SKM-1 (cell line): ENCODE results near the gene PDE10A.
"Not testable (repeated sequence)": the region's sequence is repeated elsewhere in the genome, so short reads cannot be mapped to it uniquely, and the experiment has no call there.

Source experiments
- DNase-seq: peaks from one replicate; lab custom pipeline; 2025; ENCODE audit not compliant: unreplicated experiment; lab: John Stamatoyannopoulos, UW

PDE10A gene

DNA sequence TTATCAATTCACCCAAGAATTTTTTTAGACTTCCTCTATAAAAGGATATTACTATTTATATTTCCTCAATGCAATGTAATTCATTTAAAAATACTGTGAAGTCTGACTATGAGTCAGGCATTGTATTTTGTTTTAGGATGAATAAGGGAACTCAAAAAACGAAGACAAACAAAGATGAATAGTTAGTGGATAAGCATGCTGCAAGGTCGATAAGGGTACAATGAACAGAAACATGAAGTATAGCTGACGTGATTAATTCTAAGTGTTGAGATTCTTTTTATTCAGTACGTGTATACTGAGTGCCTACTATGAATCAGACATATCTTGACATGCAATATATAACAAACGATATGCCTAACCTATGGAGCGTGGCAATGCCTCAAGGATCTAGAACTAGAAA lies 105.4 kb downstream of the PDE10A start:
- no peak for DNase-seq

GRCh38 chr6:165556116-165556843 lies 106.8 kb downstream of the PDE10A start:
- no peak for DNase-seq

DNA sequence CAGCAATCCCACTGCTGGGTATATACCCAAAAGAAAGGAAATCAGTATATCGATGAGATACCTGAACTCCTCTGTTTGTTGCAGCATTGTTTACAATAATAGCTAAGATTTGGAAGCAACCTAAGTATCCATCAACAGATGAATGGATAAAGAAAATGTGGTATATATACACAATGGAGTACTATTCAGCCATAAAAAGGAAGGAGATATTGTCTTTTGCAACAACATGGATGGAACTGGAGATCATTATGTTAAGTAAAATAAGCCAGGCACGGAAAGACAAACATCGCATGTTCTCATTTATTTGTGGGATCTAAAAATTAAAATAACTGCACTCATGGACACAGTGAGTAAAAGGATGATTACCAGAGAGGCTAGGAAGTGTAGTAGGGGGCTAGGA lies 108.4 kb downstream of the PDE10A start:
- not testable (repeated sequence) for DNase-seq

DNA sequence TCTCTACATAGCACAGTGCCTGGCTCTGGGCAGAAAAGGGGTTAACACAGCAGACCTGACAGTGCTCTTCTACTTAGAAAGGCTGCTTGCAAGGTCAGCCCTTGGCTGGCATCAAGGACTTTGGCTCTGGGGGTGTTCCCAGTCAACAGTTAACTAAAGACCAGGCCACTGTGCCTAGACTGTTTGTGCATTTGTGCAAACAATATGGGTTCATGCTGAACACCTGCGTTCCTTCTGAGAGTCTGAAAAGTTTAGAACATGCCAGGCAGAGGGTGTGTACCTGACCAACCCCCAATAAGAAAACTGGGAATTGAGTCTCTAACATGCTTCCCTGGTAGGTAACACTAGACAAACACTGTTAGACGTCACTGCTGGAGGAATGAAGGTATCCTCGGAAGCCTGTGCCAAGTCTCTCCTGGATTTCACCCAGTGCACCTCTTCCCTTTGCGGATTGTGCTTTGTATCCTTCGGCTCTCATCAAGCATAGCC lies 110.7 kb downstream of the PDE10A start:
- DNase-seq, result no peak

- no peak for DNase-seq
Measured at GRCh38 chr6:165551828-165552227, 111.2 kb downstream of the PDE10A start.

GRCh38 chr6:165548450-165548849 lies 114.6 kb downstream of the PDE10A start:
- DNase-seq, result no peak

GRCh38 chr6:165545806-165546205 lies 117.2 kb downstream of the PDE10A start:
- no peak for DNase-seq

DNA sequence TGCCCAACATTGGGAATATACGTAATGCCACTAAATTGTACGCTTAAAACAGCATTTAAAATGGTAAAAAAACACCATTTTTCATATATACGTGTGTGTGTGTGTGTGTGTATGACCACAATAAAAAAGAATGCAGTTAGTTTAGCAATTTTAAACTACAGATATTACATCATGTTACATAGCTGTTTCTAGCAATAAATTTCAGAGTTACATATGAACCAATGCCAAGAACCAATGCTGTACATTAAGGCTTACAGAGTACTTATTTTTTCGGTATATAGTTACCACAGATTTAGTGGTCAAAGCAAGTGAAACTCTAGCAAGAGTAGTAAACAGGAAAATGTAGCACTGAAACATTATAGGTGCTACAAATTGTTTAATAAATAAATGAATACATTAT lies 119.3 kb downstream of the PDE10A start:
- DNase-seq, result no peak

GRCh38 chr6:165536911-165537310 lies 126.1 kb downstream of the PDE10A start:
- no peak for DNase-seq

DNA sequence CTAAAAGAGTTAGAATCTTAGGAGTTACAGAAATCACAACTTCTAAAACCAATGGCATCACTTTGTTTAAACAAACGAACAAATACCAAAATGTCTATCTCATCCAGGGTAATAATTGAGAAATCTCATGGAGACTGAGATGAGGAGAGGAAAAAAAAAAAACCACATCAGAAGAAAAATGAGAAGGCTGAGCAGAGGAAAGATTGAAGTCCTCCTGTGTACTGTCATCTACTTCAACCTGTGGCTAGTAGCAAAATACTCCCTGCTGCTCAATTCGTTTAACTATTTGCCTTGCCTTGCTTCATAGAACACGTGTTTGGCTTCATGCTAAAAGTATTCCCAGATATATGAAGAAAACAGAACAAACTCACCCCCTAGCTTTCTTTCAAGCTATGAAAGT lies 143.7 kb downstream of the PDE10A start:
- DNase-seq, result no peak

GRCh38 chr6:165515963-165516624 lies 146.9 kb downstream of the PDE10A start:
- DNase-seq, result no peak

DNA sequence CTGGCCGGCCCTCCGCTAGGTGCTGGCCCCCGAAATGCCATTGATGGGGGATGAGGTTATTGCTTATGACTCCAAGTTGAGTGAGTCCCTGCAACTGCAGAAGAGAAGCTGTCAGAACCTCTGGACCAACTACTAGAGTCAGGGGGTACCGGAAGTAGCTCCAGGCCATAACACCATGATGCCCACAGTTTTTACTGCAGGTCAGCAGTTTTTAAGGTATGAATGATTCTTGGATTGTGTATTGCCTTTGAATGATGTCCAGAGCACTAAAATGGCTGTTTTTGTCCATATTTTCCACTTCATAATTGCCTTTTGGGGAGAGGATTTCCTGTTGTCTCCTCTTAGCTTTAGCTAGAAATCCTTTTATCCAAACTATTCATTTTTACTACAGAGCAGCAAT lies 148.4 kb downstream of the PDE10A start:
- DNase-seq, result no peak

DNA sequence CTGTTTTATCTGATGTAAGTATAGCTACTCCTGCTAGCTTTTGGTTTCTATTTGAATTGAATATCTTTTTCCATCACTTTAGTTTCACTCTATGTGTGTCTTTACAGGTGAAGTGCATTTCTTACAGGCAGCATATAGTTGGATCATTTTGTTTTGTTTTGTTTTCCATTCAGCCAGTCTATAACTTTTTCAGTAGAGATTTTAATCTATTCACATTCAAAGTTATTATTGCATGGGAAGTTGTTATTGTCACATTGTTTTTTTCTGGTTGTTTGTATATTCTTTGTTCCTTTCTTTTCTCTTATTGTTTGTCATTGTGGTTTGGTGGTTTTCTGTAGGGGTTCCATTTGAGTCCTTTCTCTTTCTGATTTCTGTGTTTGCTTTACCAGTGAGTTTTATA lies 151.2 kb downstream of the PDE10A start:
- no peak for DNase-seq

GRCh38 chr6:165508321-165508869 lies 154.6 kb downstream of the PDE10A start:
- DNase-seq, result no peak

- no peak for DNase-seq
Measured at GRCh38 chr6:165506657-165507056, 156.4 kb downstream of the PDE10A start.

GRCh38 chr6:165500214-165500907 lies 162.7 kb downstream of the PDE10A start:
- DNase-seq, result not testable (repeated sequence)

DNA sequence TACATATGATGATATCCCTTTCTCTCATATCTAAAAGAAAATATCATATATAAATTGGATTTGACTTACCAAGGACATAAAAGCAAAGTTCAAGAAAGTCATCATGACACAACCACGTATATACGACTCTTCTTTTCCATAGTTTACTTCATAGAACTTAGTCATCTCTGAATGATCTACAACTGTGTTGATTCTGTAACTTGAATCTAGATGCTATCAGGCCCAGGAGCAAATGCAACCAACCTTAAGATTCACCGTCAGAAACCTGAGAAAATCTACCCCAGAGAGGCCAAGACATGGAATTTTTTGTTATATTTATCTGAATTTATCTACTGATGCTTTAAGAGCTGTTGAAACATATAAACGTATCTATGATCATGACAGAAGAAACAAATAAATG lies 165.6 kb downstream of the PDE10A start:
- no peak for DNase-seq

DNA sequence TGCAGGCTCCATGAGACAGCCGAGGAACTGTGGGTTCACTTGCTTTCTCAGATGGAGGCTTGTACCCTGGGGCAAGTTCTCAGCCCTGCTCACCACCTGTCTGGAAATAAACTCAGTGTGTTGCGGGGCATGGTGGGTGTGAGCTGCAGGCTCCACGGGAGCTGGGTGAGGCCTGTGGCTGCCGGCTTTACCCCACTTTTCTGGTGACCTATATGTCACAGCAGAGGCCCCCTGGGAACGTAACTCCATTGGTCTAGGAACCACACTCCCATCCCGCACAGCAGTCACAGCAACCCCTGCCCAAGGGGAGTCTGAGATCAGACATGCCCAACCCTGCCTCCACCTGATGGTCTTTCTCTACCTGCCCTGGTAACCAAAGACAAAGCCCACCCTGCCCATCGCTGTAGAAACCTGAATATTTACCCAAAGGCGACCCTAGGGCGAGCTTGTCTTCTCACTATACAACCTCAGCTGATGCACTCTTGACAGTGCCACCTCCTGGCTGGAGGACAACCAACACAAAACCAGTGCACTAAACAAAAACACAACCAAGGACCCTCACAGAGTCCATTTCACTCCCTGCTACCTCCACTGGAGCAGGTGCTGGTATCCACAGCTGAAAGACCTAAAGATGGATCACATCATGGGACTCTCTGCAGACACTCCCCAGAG lies 174.3 kb downstream of the PDE10A start:
- no peak for DNase-seq

GRCh38 chr6:165487950-165488349 lies 175.1 kb downstream of the PDE10A start:
- DNase-seq, result no peak

GRCh38 chr6:165487347-165487746 lies 175.7 kb downstream of the PDE10A start:
- no peak for DNase-seq
